Measurements from ENCODE around the gene KLHL1. TPM values are rescaled to one million over a fixed set of nuclear protein-coding genes. Genes with fewer than 3 reads are reported as not detected.

The KLHL1 gene, protein sequence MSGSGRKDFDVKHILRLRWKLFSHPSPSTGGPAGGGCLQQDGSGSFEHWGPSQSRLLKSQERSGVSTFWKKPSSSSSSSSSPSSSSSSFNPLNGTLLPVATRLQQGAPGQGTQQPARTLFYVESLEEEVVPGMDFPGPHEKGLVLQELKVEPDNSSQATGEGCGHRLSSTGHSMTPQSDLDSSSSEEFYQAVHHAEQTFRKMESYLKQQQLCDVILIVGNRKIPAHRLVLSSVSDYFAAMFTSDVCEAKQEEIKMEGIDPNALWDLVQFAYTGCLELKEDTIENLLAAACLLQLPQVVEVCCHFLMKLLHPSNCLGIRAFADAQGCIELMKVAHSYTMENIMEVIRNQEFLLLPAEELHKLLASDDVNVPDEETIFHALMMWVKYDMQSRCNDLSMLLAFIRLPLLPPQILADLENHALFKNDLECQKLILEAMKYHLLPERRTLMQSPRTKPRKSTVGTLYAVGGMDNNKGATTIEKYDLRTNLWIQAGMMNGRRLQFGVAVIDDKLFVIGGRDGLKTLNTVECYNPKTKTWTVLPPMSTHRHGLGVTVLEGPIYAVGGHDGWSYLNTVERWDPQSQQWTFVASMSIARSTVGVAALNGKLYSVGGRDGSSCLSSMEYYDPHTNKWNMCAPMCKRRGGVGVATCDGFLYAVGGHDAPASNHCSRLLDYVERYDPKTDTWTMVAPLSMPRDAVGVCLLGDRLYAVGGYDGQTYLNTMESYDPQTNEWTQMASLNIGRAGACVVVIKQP
- total RNA-seq = not detected in 2 replicates

GRCh38 chr13:70108356-70109105 lies at the start of gene KLHL1:
Gene KLHL1 (minus strand): TSS chr13:70108452. CDS start chr13:70107699, 753 bp downstream.

DNA sequence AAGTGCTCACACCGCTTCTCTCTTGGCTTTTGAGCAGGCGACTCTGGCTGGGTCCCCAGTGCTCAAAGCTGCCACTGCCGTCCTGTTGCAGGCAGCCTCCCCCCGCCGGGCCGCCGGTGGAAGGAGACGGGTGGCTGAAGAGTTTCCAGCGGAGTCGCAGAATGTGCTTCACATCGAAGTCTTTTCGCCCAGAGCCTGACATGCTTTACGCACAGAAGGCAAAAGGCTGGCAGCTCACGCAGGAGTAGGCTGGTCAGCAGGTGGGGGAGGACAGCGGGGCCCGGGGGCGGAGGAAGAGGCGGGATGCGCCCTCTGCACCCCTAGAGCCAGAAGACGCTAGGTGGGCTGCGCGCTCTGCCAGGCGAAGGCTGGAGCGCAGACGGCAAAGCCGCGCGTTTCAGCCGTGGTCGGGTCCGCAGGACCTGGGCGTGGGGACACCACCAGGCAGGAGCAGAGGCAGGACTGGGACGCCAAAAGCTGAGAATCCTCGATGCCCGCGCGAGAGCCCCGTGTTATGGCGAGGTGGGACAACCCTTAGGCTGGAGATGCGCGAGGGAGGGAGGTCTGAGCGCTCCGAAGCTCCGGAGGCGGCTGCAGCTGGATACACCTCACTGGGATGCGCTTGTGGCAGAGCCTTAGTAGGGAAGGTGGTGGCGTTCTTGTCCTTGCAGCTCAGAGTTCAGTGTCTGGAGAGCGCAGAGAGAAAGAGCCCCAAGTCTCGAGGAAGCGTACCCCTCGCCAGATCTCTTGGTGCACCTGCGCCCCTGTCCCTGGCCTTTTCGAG lies 562 bp downstream of the KLHL1 start, which contains the start of gene ATXN8OS:
ATXN8OS (plus strand) TSS at position 329 of the 784 bp plus-strand sequence.

Other genes with a start within 250 kb of the KLHL1 start
- not detected in 2 replicates for gene ATXN8OS, start 626 bp downstream of the KLHL1 start, total RNA-seq

All from smooth muscle cell of trachea (primary cell).